Astrocyte of the spinal cord (primary cell): ENCODE measurements around the gene DCDC1.

ENCODE experiments used
- DNase-seq: peaks from one replicate; pipeline ENCODE4 v3.0.0; 2011; ENCODE audit warnings: low read depth, low spot score
- H3K4me3 ChIP-seq: 2 replicates; pipeline ENCODE4 v1.5.1; 2011; ENCODE audit warnings: low read depth, mild to moderate bottlenecking, low read length, moderate library complexity
- CTCF ChIP-seq: IDR thresholded peaks from 2 replicates; pipeline ENCODE4 v1.5.1; 2012; ENCODE audit warnings: low read depth, mild to moderate bottlenecking, low read length, inconsistent platforms
- in situ Hi-C: cut with HindIII; loops from 2 replicates; pipeline ENCODE4 v1.10.0; 2017; ENCODE audit warnings: low sequenced_read_pairs

The DCDC1 gene

GRCh38 chr11:30876228-30876627 is 493.3 kb downstream of the DCDC1 start:
- no peak for DNase-seq
- no peak for TF ChIP-seq CTCF
- H3K4me3 ChIP-seq: no peak overlapping the region
- in situ Hi-C loops: no loop called here

GRCh38 chr11:30875806-30876205 is 493.7 kb downstream of the DCDC1 start:
- DNase-seq: no peak
- in situ Hi-C loops: no loop called here
- H3K4me3 ChIP-seq: no peak overlapping the region
- TF ChIP-seq CTCF: no peak

GRCh38 chr11:30873924-30874610 is 495.5 kb downstream of the DCDC1 start:
- no peak overlapping the region for H3K4me3 ChIP-seq
- in situ Hi-C loops: no loop called here
- DNase-seq: no peak
- no peak for TF ChIP-seq CTCF

- DNase-seq: no peak
- no peak overlapping the region for H3K4me3 ChIP-seq
- in situ Hi-C loops: no loop called here
- TF ChIP-seq CTCF: no peak
Measured at GRCh38 chr11:30868626-30869081, 500.9 kb downstream of the DCDC1 start.

GRCh38 chr11:30863209-30863608 is 506.3 kb downstream of the DCDC1 start:
- in situ Hi-C loops: no loop called here
- TF ChIP-seq CTCF: no peak
- DNase-seq: no peak
- no peak overlapping the region for H3K4me3 ChIP-seq

- in situ Hi-C loops: no loop called here
- TF ChIP-seq CTCF: no peak
- no peak overlapping the region for H3K4me3 ChIP-seq
- no peak for DNase-seq
Measured at GRCh38 chr11:30861531-30861930, 508.0 kb downstream of the DCDC1 start.
